Measurements from ENCODE around the gene ECM1. TPM values are rescaled to one million over a fixed set of nuclear protein-coding genes. Genes with fewer than 3 reads are reported as not detected.

Gene ECM1
- total and polyA plus RNA-seq, 2 donors (not counting 1 experiment from before 2014, with no cell fraction given), result 1.9 to 2.3 TPM

- Histone ChIP-seq H3K79me2 (ENCODE audit: control insufficient read depth, insufficient read depth, low read length) (no peaks in the 10 kb centered on the region), H4K20me1 (ENCODE audit: control insufficient read depth, insufficient read depth, low read length, poor library complexity, severe bottlenecking) (no peaks in the 10 kb centered on the region), H3K4me3 (ENCODE audit: control extremely low read depth in 1 of 5, extremely low read depth in 1 of 5, insufficient read depth in 1 of 5, low read depth in 2 of 5, low read length in 4 of 5) (peak overlapping the region in 3 of 5 experiments; percentile 39 to 60 (median 57)), H3K4me1 (ENCODE audit: control insufficient read depth in 2 of 2, insufficient read depth in 2 of 2, low read length in 2 of 2) (peaks cover 18 to 28% of the 10 kb centered on the region in 2 donors), H3K27me3 (replicated peaks in 1 of 4; ENCODE audit: control extremely low read depth in 1 of 4, control insufficient read depth in 3 of 4, insufficient read depth in 4 of 4, low read length in 3 of 4) (peaks cover 0 to 38% (median 9%) of the 10 kb centered on the region in 4 experiments), H3K36me3 (replicated peaks in 1 of 2; ENCODE audit: control extremely low read depth in 1 of 2, control insufficient read depth in 1 of 2, extremely low read depth in 1 of 2, insufficient read depth in 2 of 2, low read length in 1 of 2) (no peaks in the 10 kb centered on the region), H3K27ac (ENCODE audit: low read length in 2 of 2) (no peak overlapping the region), H3K9me3 (ENCODE audit: control extremely low read depth in 1 of 3, control insufficient read depth in 2 of 3, insufficient read depth in 1 of 3, low read length in 2 of 3) (no peaks in the 10 kb centered on the region), H3K4me2 (replicated peaks; ENCODE audit: low read depth, low read length, poor library complexity, severe bottlenecking) (peak overlapping the region; percentile 97), H2AFZ (ENCODE audit: insufficient read depth, low read depth, low read length, poor library complexity, severe bottlenecking) (peak overlapping the region; percentile 82), H3K9ac (ENCODE audit: low read length) (peak overlapping the region; percentile 43)
- intact Hi-C loops (cut with micrococcal nuclease), result no loop called here
- ATAC-seq (ENCODE audit: low read depth) (no peak), DNase-seq (peak; percentile 30)
- Mint-ChIP-seq H3K9me3 (ENCODE audit: insufficient read depth) (no peaks in the 10 kb centered on the region), H3K27ac (no peak overlapping the region), H3K27me3 (peaks cover 12% of the 10 kb centered on the region), H3K4me1 (peaks cover 28% of the 10 kb centered on the region), H3K4me3 (peak overlapping the region; percentile 84)
- POLR2A ChIA-PET, result interaction anchor here (1.2 kb wide), 1 partner anchor 30 kb away, joined by 3 read pairs; the partner anchor contains the start of gene MCL1
- CTCF ChIA-PET, result interaction anchor here (1.0 to 2.5 kb wide), 3 partner anchors 10 to 80 kb away, joined by 3 to 11 read pairs (median 11); partner anchors contain the start of gene ENSA
- WGBS (ENCODE audit: insufficient coverage), result 38% methylated on average over 43 of the region's 43 CpGs
- TF ChIP-seq CTCF (IDR thresholded peaks at IDR 0.05) (no peak), EZH2 (IDR thresholded peaks at IDR 0.05; ENCODE audit: borderline replicate concordance, insufficient read depth, low read depth, low read length, poor library complexity, severe bottlenecking) (no peak)
Observed at GRCh38 chr1:150549496-150550221, 41.8 kb downstream of the ECM1 start.
